CD8-positive, alpha-beta memory T cell (primary cell): Measurements from ENCODE around the gene C20orf144. TPM values are rescaled to one million over a fixed set of nuclear protein-coding genes. Genes with fewer than 3 reads are reported as not detected.
"Not testable (repeated sequence)": the region's sequence is repeated elsewhere in the genome, so short reads cannot be mapped to it uniquely, and the experiment has no call there.

Experiments used
- CTCF ChIA-PET: fragments of 350-600 bp; sonication (Branson Sonifier 250); formaldehyde crosslinking; loops from one replicate; lab custom pipeline; 2021; ENCODE audit warnings: antibody characterized with exemption; lab: Charles Lee
- POLR2A ChIA-PET: fragments of 350-600 bp; sonication (Branson Sonifier 250); formaldehyde crosslinking; loops from one replicate; lab custom pipeline; 2021; ENCODE audit warnings: antibody characterized with exemption; lab: Charles Lee
- DNase-seq, 5 donors: peaks; one replicate each; pipeline versions ENCODE4 v3.0.0 to v3.0.0-alpha.2; 2020 to 2022; ENCODE audit warnings: mixed read lengths in 1 of 5
- H3K27ac ChIP-seq: one replicate; pipeline ENCODE4 v1.7.0; 2013; ENCODE audit warnings: low read depth, mild to moderate bottlenecking, low read length, moderate library complexity
- H3K27me3 ChIP-seq: 2 replicates; pipeline ENCODE4 v1.7.0; 2013; ENCODE audit warnings: low read length, mild to moderate bottlenecking; ENCODE audit not compliant: insufficient read depth, poor library complexity, severe bottlenecking
- H3K36me3 ChIP-seq: 2 replicates; pipeline ENCODE4 v1.7.0; 2013; ENCODE audit warnings: mild to moderate bottlenecking, low read length, moderate library complexity; ENCODE audit not compliant: insufficient read depth
- H3K4me1 ChIP-seq: 2 replicates; pipeline ENCODE4 v1.7.0; 2013; ENCODE audit warnings: mild to moderate bottlenecking, low read length, moderate library complexity; ENCODE audit not compliant: insufficient read depth
- H3K4me3 ChIP-seq: 2 replicates; pipeline ENCODE4 v1.7.0; 2013; ENCODE audit warnings: mild to moderate bottlenecking, low read length
- H3K9me3 ChIP-seq: 2 replicates; pipeline ENCODE4 v1.7.0; 2013; ENCODE audit warnings: mild to moderate bottlenecking, low read length
- H3K27ac Mint-ChIP-seq, 8 donors: one replicate each; pipeline ENCODE4 v1.8.0; 2020 to 2021; ENCODE audit warnings: mixed read lengths in 8 of 8, mild to moderate bottlenecking in 6 of 8, inconsistent platforms in 3 of 8, moderate library complexity in 3 of 8
- H3K27me3 Mint-ChIP-seq, 2 donors: one replicate each; pipeline ENCODE4 v1.8.0; 2020 to 2021; ENCODE audit warnings: mixed read lengths in 2 of 2, mild to moderate bottlenecking in 1 of 2, moderate library complexity in 1 of 2
- H3K36me3 Mint-ChIP-seq, 3 donors: one replicate each; pipeline ENCODE4 v1.8.0; 2020 to 2021; ENCODE audit warnings: mixed read lengths in 3 of 3, inconsistent platforms in 1 of 3, mild to moderate bottlenecking in 1 of 3
- H3K4me1 Mint-ChIP-seq, 3 donors: one replicate each; pipeline ENCODE4 v1.8.0; 2020 to 2021; ENCODE audit warnings: mixed read lengths in 3 of 3, inconsistent platforms in 1 of 3, mild to moderate bottlenecking in 1 of 3
- H3K4me3 Mint-ChIP-seq, 7 donors: one replicate each; pipeline ENCODE4 v1.8.0; 2020 to 2021; ENCODE audit warnings: mixed read lengths in 7 of 7, mild to moderate bottlenecking in 6 of 7, moderate library complexity in 4 of 7, inconsistent platforms in 2 of 7
- H3K9me3 Mint-ChIP-seq, 5 donors: one replicate each; pipeline ENCODE4 v1.8.0; 2020 to 2022; ENCODE audit warnings: mixed read lengths in 5 of 5, mild to moderate bottlenecking in 3 of 5, moderate library complexity in 2 of 5, inconsistent platforms in 1 of 5
- polyA plus RNA-seq: library from polyadenylated mRNA; unstranded; fragments of 300-500 nt; fragmentation: Illumina TruSeq; gene quantifications from one replicate; pipeline ENCODE4 v1.2.3, GENCODE V29; 2021
- total RNA-seq, 2 experiments: library from RNA; stranded (reverse); gene quantifications; one replicate each; pipeline ENCODE4 v1.2.3, GENCODE V29; 2021

C20orf144 gene
- total and polyA plus RNA-seq, 3 experiments from 2014 or later: 0.16 to 0.24 TPM; not detected in 1

DNA sequence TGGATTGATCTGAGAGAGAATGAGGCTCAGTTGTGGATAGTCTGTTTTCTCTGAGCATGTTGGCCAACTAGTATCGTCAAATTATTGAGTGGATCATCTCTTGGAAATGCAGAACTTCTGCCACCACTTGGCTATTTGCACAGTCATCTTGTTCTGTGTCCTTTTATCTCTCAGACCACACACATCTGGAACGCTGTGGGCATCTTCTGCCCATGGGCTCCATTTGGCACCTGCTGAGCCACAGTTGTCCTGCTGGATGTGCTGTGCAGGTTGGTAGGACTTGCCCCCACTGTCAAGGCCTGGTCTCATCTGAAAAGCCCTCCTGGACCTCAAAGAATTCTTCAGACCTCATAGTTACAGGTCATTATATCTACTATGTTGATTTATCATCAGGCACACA lies 16.7 kb upstream of the C20orf144 start:
- Histone ChIP-seq H3K4me1 (peaks cover 9% of the 10 kb centered on the region), H3K27ac (no peak overlapping the region), H3K36me3 (peaks cover 8% of the 10 kb centered on the region), H3K9me3 (no peaks in the 10 kb centered on the region), H3K4me3 (no peak overlapping the region), H3K27me3 (no peaks in the 10 kb centered on the region)
- POLR2A ChIA-PET: no interaction called here
- Mint-ChIP-seq H3K9me3 (no peaks in the 10 kb centered on the region), H3K27ac (peak overlapping the region in 5 of 8 donors; percentile 12 to 75 (median 57)), H3K4me1 (peaks cover 15 to 30% (median 17%) of the 10 kb centered on the region in 3 donors), H3K36me3 (peaks cover 0 to 57% (median 12%) of the 10 kb centered on the region in 3 donors), H3K4me3 (no peak overlapping the region), H3K27me3 (no peaks in the 10 kb centered on the region)
- CTCF ChIA-PET: interaction anchor here (1.0 to 1.3 kb wide), 2 partner anchors 8 to 22 kb away, joined by 3 read pairs; no protein-coding TSS in a partner anchor
- DNase-seq: no peak

- H3K27me3 ChIP-seq: no peaks in the 10 kb centered on the region
- Mint-ChIP-seq H3K36me3 (peaks cover 0 to 50% (median 9%) of the 10 kb centered on the region in 3 donors), H3K4me3 (no peak overlapping the region), H3K4me1 (peaks cover 15 to 30% (median 17%) of the 10 kb centered on the region in 3 donors), H3K27ac (peak overlapping the region in 1 of 8 donors; percentile 75), H3K27me3 (no peaks in the 10 kb centered on the region), H3K9me3 (no peaks in the 10 kb centered on the region)
- DNase-seq: no peak
- no peaks in the 10 kb centered on the region for H3K9me3 ChIP-seq
- H3K36me3 ChIP-seq: peaks cover 3% of the 10 kb centered on the region
- ChIA-PET POLR2A (no interaction called here), CTCF (interaction anchor here (13.0 kb wide), 1 partner anchor 19 kb away, joined by 87 read pairs; the partner anchor contains the start of genes ACTL10 and C20orf144)
- no peak overlapping the region for H3K27ac ChIP-seq
- H3K4me1 ChIP-seq: peaks cover 9% of the 10 kb centered on the region
- H3K4me3 ChIP-seq: no peak overlapping the region
Measured at GRCh38 chr20:33646191-33646590, 15.9 kb upstream of the C20orf144 start.

- not testable (repeated sequence) for H3K27ac ChIP-seq, H3K36me3 ChIP-seq
- H3K4me1 Mint-ChIP-seq: peaks cover 15 to 30% (median 17%) of the 10 kb centered on the region in 3 donors
Measured at GRCh38 chr20:33646959-33647602, 15.0 kb upstream of the C20orf144 start.

DNA sequence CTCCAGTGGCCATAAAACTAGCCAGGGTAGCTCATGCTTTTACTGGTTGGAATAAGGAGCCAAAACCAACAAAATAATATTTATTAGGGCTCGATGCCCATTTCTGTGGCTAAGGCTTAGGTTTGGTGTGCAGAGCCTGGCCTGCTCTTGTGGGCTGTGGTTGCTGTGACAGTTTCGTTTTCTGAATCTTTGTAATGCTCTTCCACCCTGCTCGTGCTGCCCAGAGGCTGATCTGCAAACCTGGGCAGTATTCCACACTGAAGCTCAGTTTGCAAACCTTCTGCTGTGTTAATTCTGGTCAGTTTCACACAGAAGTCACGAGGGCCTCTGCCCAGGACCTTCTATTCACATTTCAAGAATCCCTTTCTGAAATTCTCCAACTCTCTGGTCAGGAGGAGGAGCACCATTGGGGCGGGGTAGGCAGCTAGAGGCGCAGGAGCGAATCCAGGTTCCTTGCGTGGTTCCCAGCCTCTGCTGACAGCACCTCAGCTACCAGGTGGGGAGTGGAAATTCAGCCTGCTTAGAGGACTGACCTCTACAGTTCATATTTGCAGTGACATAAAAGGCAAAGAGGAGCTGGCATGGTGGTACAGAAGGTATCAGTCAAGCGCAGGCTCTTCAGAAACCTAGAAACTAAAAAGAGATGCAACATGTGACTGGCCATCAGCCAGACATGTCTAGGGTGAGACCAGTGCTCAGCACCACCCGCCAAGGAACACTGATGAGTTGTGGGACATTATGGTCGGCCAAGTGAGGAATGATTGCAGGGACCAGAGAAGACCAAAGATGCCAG lies 14.3 kb upstream of the C20orf144 start:
- Histone ChIP-seq H3K9me3 (no peaks in the 10 kb centered on the region), H3K27ac (no peak overlapping the region), H3K27me3 (no peaks in the 10 kb centered on the region), H3K36me3 (peaks cover 2% of the 10 kb centered on the region), H3K4me1 (peaks cover 9% of the 10 kb centered on the region), H3K4me3 (no peak overlapping the region)
- POLR2A ChIA-PET: interaction anchor here (1.4 kb wide), 1 partner anchor 19 kb away, joined by 4 read pairs; the partner anchor contains the start of gene ACTL10
- peak overlapping the region; percentile 62 to 97 (median 84) for H3K27ac Mint-ChIP-seq
- H3K4me1 Mint-ChIP-seq: peaks cover 17 to 33% (median 17%) of the 10 kb centered on the region in 3 donors
- no peaks in the 10 kb centered on the region for H3K9me3 Mint-ChIP-seq
- no peak for DNase-seq
- CTCF ChIA-PET: interaction anchor here (13.0 kb wide), 1 partner anchor 18 kb away, joined by 87 read pairs; the partner anchor contains the start of genes ACTL10 and C20orf144
- peaks cover 0 to 39% (median 9%) of the 10 kb centered on the region in 3 donors for H3K36me3 Mint-ChIP-seq
- H3K27me3 Mint-ChIP-seq: no peaks in the 10 kb centered on the region
- peak overlapping the region in 6 of 7 donors; percentile 32 to 84 (median 66) for H3K4me3 Mint-ChIP-seq

More at GRCh38 chr20:33646959-33647602, 15.0 kb upstream of the C20orf144 start:
- H3K9me3 ChIP-seq, H3K27me3 ChIP-seq, H3K4me1 ChIP-seq, H3K9me3 Mint-ChIP-seq, H3K27me3 Mint-ChIP-seq, H3K4me3 ChIP-seq, DNase-seq: not testable (repeated sequence)
- CTCF ChIA-PET: interaction anchor here (13.0 kb wide), 1 partner anchor 18 kb away, joined by 87 read pairs; the partner anchor contains the start of genes ACTL10 and C20orf144
- H3K27ac Mint-ChIP-seq: peak overlapping the region in 7 of 8 donors; percentile 50 to 96 (median 64)
- POLR2A ChIA-PET: interaction anchor here (1.4 kb wide), 1 partner anchor 20 kb away, joined by 4 read pairs; the partner anchor contains the start of gene ACTL10
- H3K36me3 Mint-ChIP-seq: peaks cover 0 to 44% (median 9%) of the 10 kb centered on the region in 3 donors
- peak overlapping the region in 3 of 7 donors; percentile 12 to 84 (median 29) for H3K4me3 Mint-ChIP-seq

GRCh38 chr20:33648396-33649004 lies 13.6 kb upstream of the C20orf144 start:
- no peak overlapping the region for H3K27ac ChIP-seq
- Mint-ChIP-seq H3K4me1 (peaks cover 19 to 40% (median 22%) of the 10 kb centered on the region in 3 donors), H3K36me3 (peaks cover 0 to 32% (median 9%) of the 10 kb centered on the region in 3 donors), H3K27me3 (no peaks in the 10 kb centered on the region), H3K4me3 (peak overlapping the region in 1 of 7 donors; percentile 23), H3K9me3 (no peaks in the 10 kb centered on the region), H3K27ac (peak overlapping the region in 4 of 8 donors; percentile 47 to 96 (median 67))
- peaks cover 9% of the 10 kb centered on the region for H3K4me1 ChIP-seq
- H3K4me3 ChIP-seq: no peak overlapping the region
- no peaks in the 10 kb centered on the region for H3K27me3 ChIP-seq
- no peaks in the 10 kb centered on the region for H3K36me3 ChIP-seq
- ChIA-PET CTCF (interaction anchor here (13.0 kb wide), 1 partner anchor 17 kb away, joined by 87 read pairs; the partner anchor contains the start of genes ACTL10 and C20orf144), POLR2A (no interaction called here)
- no peaks in the 10 kb centered on the region for H3K9me3 ChIP-seq
- DNase-seq: no peak

DNA sequence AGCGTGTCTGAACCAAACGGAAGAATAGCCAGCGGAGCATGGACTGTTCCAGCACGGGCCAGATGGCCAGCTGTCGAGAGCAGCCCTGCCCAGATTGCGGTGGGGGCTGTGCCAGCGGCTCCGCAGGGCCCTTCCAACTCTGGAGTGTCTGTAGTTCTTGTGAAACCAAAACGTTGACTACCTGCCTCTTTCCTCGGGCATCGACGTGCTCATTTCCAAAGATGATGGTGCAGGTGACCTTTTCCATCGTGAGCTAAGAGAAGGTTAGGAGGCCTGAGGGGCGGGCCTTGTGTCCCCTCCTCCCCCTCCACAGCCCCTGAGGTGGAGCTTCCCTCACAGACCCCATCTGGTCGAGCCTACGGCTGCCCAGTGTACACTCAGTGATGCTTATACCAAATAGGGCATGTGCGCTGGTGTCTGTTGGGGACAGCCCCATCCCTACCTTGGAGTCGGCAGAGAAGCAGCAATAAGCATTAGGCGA lies 12.9 kb upstream of the C20orf144 start:
- Histone ChIP-seq H3K4me1 (peaks cover 9% of the 10 kb centered on the region), H3K4me3 (no peak overlapping the region), H3K9me3 (no peaks in the 10 kb centered on the region), H3K36me3 (no peaks in the 10 kb centered on the region), H3K27me3 (no peaks in the 10 kb centered on the region), H3K27ac (no peak overlapping the region)
- Mint-ChIP-seq H3K36me3 (peaks cover 0 to 26% (median 9%) of the 10 kb centered on the region in 3 donors), H3K9me3 (no peaks in the 10 kb centered on the region), H3K27me3 (no peaks in the 10 kb centered on the region), H3K4me3 (peak overlapping the region in 1 of 7 donors; percentile 66), H3K27ac (peak overlapping the region in 6 of 8 donors; percentile 6 to 84 (median 41)), H3K4me1 (peaks cover 19 to 41% (median 22%) of the 10 kb centered on the region in 3 donors)
- no peak for DNase-seq
- ChIA-PET CTCF (interaction anchor here (0.7 to 13.0 kb wide), 2 partner anchors 16 to 192 kb away, joined by 3 to 87 read pairs; partner anchors contain the start of genes ACTL10 and C20orf144), POLR2A (no interaction called here)

GRCh38 chr20:33650111-33650752 lies 11.9 kb upstream of the C20orf144 start:
- H3K4me1 ChIP-seq: peaks cover 9% of the 10 kb centered on the region
- Mint-ChIP-seq H3K27ac (peak overlapping the region in 1 of 8 donors; percentile 24), H3K4me1 (peaks cover 19 to 41% (median 22%) of the 10 kb centered on the region in 3 donors), H3K36me3 (peaks cover 0 to 16% (median 7%) of the 10 kb centered on the region in 3 donors), H3K9me3 (no peaks in the 10 kb centered on the region), H3K4me3 (no peak overlapping the region), H3K27me3 (peaks cover 0 to 1% of the 10 kb centered on the region in 2 donors)
- no peak for DNase-seq
- H3K27ac ChIP-seq: no peak overlapping the region
- no peaks in the 10 kb centered on the region for H3K36me3 ChIP-seq
- no peaks in the 10 kb centered on the region for H3K9me3 ChIP-seq
- ChIA-PET POLR2A (no interaction called here), CTCF (interaction anchor here (13.0 kb wide), 1 partner anchor 15 kb away, joined by 87 read pairs; the partner anchor contains the start of genes ACTL10 and C20orf144)
- no peaks in the 10 kb centered on the region for H3K27me3 ChIP-seq
- no peak overlapping the region for H3K4me3 ChIP-seq
